ENCODE measurements around the gene NDFIP2. TPM values are rescaled to one million over a fixed set of nuclear protein-coding genes. Genes with fewer than 3 reads are reported as not detected.

The NDFIP2 gene
- total and polyA plus RNA-seq, 2 donors (not counting 1 experiment from before 2014, with no cell fraction given): 0.12 to 1.0 TPM

GRCh38 chr13:79485014-79485811, 4.3 kb downstream of the NDFIP2 start:
- peaks cover 15% of the 10 kb centered on the region for H3K4me1 Mint-ChIP-seq
- Histone ChIP-seq H3K4me1 (ENCODE audit: control insufficient read depth in 2 of 2, insufficient read depth in 2 of 2, low read length in 2 of 2) (peaks cover 12 to 18% of the 10 kb centered on the region in 2 donors), H3K4me2 (replicated peaks; ENCODE audit: low read depth, low read length, poor library complexity, severe bottlenecking) (no peak overlapping the region)

More at GRCh38 chr13:79485014-79485811, 4.3 kb downstream of the NDFIP2 start:
- Histone ChIP-seq H3K79me2 (ENCODE audit: control insufficient read depth, insufficient read depth, low read length) (no peaks in the 10 kb centered on the region), H3K27me3 (replicated peaks in 1 of 4; ENCODE audit: control extremely low read depth in 1 of 4, control insufficient read depth in 3 of 4, insufficient read depth in 4 of 4, low read length in 3 of 4) (peaks cover 0 to 40% (median 22%) of the 10 kb centered on the region in 4 experiments), H4K20me1 (ENCODE audit: control insufficient read depth, insufficient read depth, low read length, poor library complexity, severe bottlenecking) (no peaks in the 10 kb centered on the region), H3K36me3 (replicated peaks in 1 of 2; ENCODE audit: control extremely low read depth in 1 of 2, control insufficient read depth in 1 of 2, extremely low read depth in 1 of 2, insufficient read depth in 2 of 2, low read length in 1 of 2) (no peaks in the 10 kb centered on the region), H2AFZ (ENCODE audit: insufficient read depth, low read depth, low read length, poor library complexity, severe bottlenecking) (no peak overlapping the region), H3K4me3 (ENCODE audit: control extremely low read depth in 1 of 5, extremely low read depth in 1 of 5, insufficient read depth in 1 of 5, low read depth in 2 of 5, low read length in 4 of 5) (no peak overlapping the region), H3K9me3 (ENCODE audit: control extremely low read depth in 1 of 3, control insufficient read depth in 2 of 3, insufficient read depth in 1 of 3, low read length in 2 of 3) (peaks cover 0 to 11% (median 1%) of the 10 kb centered on the region in 3 donors), H3K9ac (ENCODE audit: low read length) (no peak overlapping the region), H3K27ac (ENCODE audit: low read length in 2 of 2) (no peak overlapping the region)
- peaks cover 58% of the 10 kb centered on the region for H3K27me3 Mint-ChIP-seq
- intact Hi-C loops (cut with micrococcal nuclease): no loop called here
- ATAC-seq (ENCODE audit: low read depth) (no peak), DNase-seq (no peak)
- no peak overlapping the region for H3K27ac Mint-ChIP-seq
- ChIA-PET POLR2A (no interaction called here), CTCF (interaction anchor here (1.2 kb wide), 1 partner anchor 61 kb away, joined by 5 read pairs; no protein-coding TSS in a partner anchor)
- no peak overlapping the region for H3K4me3 Mint-ChIP-seq
- TF ChIP-seq CTCF (IDR thresholded peaks at IDR 0.05) (no peak), EZH2 (IDR thresholded peaks at IDR 0.05; ENCODE audit: borderline replicate concordance, insufficient read depth, low read depth, low read length, poor library complexity, severe bottlenecking) (no peak)
- H3K9me3 Mint-ChIP-seq (ENCODE audit: insufficient read depth): no peaks in the 10 kb centered on the region
- 83% methylated on average over 1 of the region's 4 CpGs for WGBS (ENCODE audit: insufficient coverage)
